Neural cell (in vitro differentiated cells): ENCODE measurements around the gene C12orf42. TPM values are rescaled to one million over a fixed set of nuclear protein-coding genes. Genes with fewer than 3 reads are reported as not detected.

Source experiments
- H2AFZ ChIP-seq: fragments of 200-600, 300-800 bp; sonication (generic), shearing (Covaris generic); 2 replicates; pipeline ENCODE4 v1.6.0; 2014; ENCODE audit warnings: low read depth, mild to moderate bottlenecking, antibody characterized with exemption, low read length, moderate library complexity
- H3F3A ChIP-seq: fragments of 200-600 bp; shearing (Covaris generic); 2 replicates; pipeline ENCODE4 v1.6.1; 2016; ENCODE audit warnings: mild to moderate bottlenecking, moderate library complexity, mixed read lengths, antibody characterized with exemption, low read length; ENCODE audit not compliant: insufficient read depth, poor library complexity, severe bottlenecking
- H3K27ac ChIP-seq: fragments of 200-600, 300-800 bp; sonication (generic), shearing (Covaris generic); 2 replicates; pipeline ENCODE4 v1.5.1; 2014; ENCODE audit warnings: mild to moderate bottlenecking, low read length, moderate library complexity
- H3K27me3 ChIP-seq: fragments of 300-800, 200-600 bp; sonication (generic), shearing (Covaris generic); 2 replicates; pipeline ENCODE4 v1.6.0; 2014; ENCODE audit warnings: mild to moderate bottlenecking, low read depth, low read length, moderate library complexity; ENCODE audit not compliant: insufficient read depth
- H3K36me3 ChIP-seq: fragments of 300-800, 200-600 bp; sonication (generic), shearing (Covaris generic); 2 replicates; pipeline ENCODE4 v1.5.1; 2014; ENCODE audit warnings: mild to moderate bottlenecking, antibody characterized with exemption, low read length, moderate library complexity; ENCODE audit not compliant: insufficient read depth
- H3K4me2 ChIP-seq: fragments of 300-800, 200-600 bp; sonication (generic), shearing (Covaris generic); 2 replicates; pipeline ENCODE4 v1.6.0; 2014; ENCODE audit warnings: mild to moderate bottlenecking, low read length
- H3K4me3 ChIP-seq: fragments of 300-800, 200-600 bp; sonication (generic), shearing (Covaris generic); 2 replicates; pipeline ENCODE4 v1.5.1; 2014; ENCODE audit warnings: mild to moderate bottlenecking, low read length, moderate library complexity
- H3K79me2 ChIP-seq: fragments of 200-600 bp; shearing (Covaris generic); replicated peaks from 2 replicates; pipeline ENCODE4 v1.6.0; 2014; ENCODE audit warnings: mild to moderate bottlenecking, low read length, moderate library complexity; ENCODE audit not compliant: insufficient read depth
- H3K9ac ChIP-seq: fragments of 300-800, 200-600 bp; sonication (generic), shearing (Covaris generic); 2 replicates; pipeline ENCODE4 v1.6.1; 2016; ENCODE audit warnings: mild to moderate bottlenecking, low read length, mixed read lengths
- H3K9me2 ChIP-seq: fragments of 200-600 bp; shearing (Covaris generic); 2 replicates; pipeline ENCODE4 v1.6.1; 2016; ENCODE audit warnings: mild to moderate bottlenecking, low read length, mixed read lengths; ENCODE audit not compliant: insufficient read depth
- H3K9me3 ChIP-seq: fragments of 200-600, 300-800 bp; sonication (generic), shearing (Covaris generic); 2 replicates; pipeline ENCODE4 v1.6.1; 2016; ENCODE audit warnings: mild to moderate bottlenecking, mixed run types, low read length, moderate library complexity, mixed read lengths
- H4K20me1 ChIP-seq: fragments of 200-600 bp; shearing (Covaris generic); 2 replicates; pipeline ENCODE4 v1.6.1; 2016; ENCODE audit warnings: mild to moderate bottlenecking, mixed run types; ENCODE audit not compliant: insufficient read depth
- CTCF ChIP-seq: fragments of 450-650 bp; IDR thresholded peaks from 2 replicates; pipeline ENCODE4 v1.5.1; 2014; ENCODE audit warnings: antibody characterized with exemption, mild to moderate bottlenecking, moderate library complexity; ENCODE audit not compliant: poor library complexity, severe bottlenecking
- EP300 ChIP-seq: fragments of 450-650 bp; conservative IDR thresholded peaks from 2 replicates; pipeline ENCODE4 v1.6.1; 2014; ENCODE audit warnings: antibody characterized with exemption, mild to moderate bottlenecking, moderate library complexity; ENCODE audit not compliant: poor library complexity, severe bottlenecking
- EZH2 ChIP-seq: fragments of 200-600, 300-800 bp; shearing (Covaris generic), sonication (generic); IDR thresholded peaks from 2 replicates; pipeline ENCODE4 v1.6.1; 2014; ENCODE audit warnings: antibody characterized with exemption, low read length, borderline replicate concordance, mild to moderate bottlenecking; ENCODE audit not compliant: insufficient read depth, poor library complexity, severe bottlenecking
- MXI1 ChIP-seq: fragments of 450-650 bp; conservative IDR thresholded peaks from 2 replicates; pipeline ENCODE4 v1.6.1; 2014; ENCODE audit warnings: antibody characterized with exemption, mild to moderate bottlenecking; ENCODE audit not compliant: poor library complexity, severe bottlenecking
- POLR2AphosphoS5 ChIP-seq: IDR thresholded peaks from 2 replicates; pipeline ENCODE4 v1.6.1; 2012
- RAD21 ChIP-seq: fragments of 450-650 bp; conservative IDR thresholded peaks from 2 replicates; pipeline ENCODE4 v1.6.1; 2014; ENCODE audit warnings: antibody characterized with exemption, mild to moderate bottlenecking, moderate library complexity
- REST ChIP-seq: IDR thresholded peaks from 2 replicates; pipeline ENCODE4 v1.6.1; 2012; ENCODE audit warnings: borderline replicate concordance
- SMC3 ChIP-seq: fragments of 450-650 bp; conservative IDR thresholded peaks from 2 replicates; pipeline ENCODE4 v1.6.1; 2014; ENCODE audit warnings: antibody characterized with exemption, mild to moderate bottlenecking, moderate library complexity; ENCODE audit not compliant: poor library complexity
- TAF1 ChIP-seq: IDR thresholded peaks from 2 replicates; pipeline ENCODE4 v1.6.1; 2012; ENCODE audit warnings: low read depth
- polyA plus RNA-seq: library from polyadenylated mRNA; depleted of rRNA; stranded (reverse); fragments of >200 nt; gene quantifications from 2 replicates; pipeline ENCODE4 v1.2.3, GENCODE V29; 2014

C12orf42 gene
- polyA plus RNA-seq, 1 donor from 2014 or later, result 0.54 TPM

GRCh38 chr12:103530307-103531066, 34.7 kb upstream of the C12orf42 start:
- Histone ChIP-seq H3K9me3 (no peaks in the 10 kb centered on the region), H3K9me2 (no peaks in the 10 kb centered on the region), H3F3A (no peaks in the 10 kb centered on the region), H3K27me3 (no peaks in the 10 kb centered on the region), H3K27ac (no peak overlapping the region), H2AFZ (no peak overlapping the region), H3K4me3 (no peak overlapping the region), H3K36me3 (no peaks in the 10 kb centered on the region), H3K79me2 (no peaks in the 10 kb centered on the region), H3K9ac (no peak overlapping the region), H4K20me1 (no peaks in the 10 kb centered on the region), H3K4me2 (no peak overlapping the region)
- TF ChIP-seq REST (no peak), TAF1 (no peak), CTCF (no peak), POLR2AphosphoS5 (no peak), EP300 (no peak), MXI1 (no peak), RAD21 (no peak), SMC3 (no peak), EZH2 (no peak)

- no peaks in the 10 kb centered on the region for H4K20me1 ChIP-seq
- H3K4me2 ChIP-seq, result no peak overlapping the region
- H3K9me3 ChIP-seq, result no peaks in the 10 kb centered on the region
- no peaks in the 10 kb centered on the region for H3K79me2 ChIP-seq
- no peak for TF ChIP-seq TAF1
- no peak for TF ChIP-seq CTCF
- TF ChIP-seq EZH2, result no peak
- TF ChIP-seq REST, result no peak
- no peak for TF ChIP-seq RAD21
- TF ChIP-seq MXI1, result no peak
- no peak for TF ChIP-seq SMC3
- TF ChIP-seq POLR2AphosphoS5, result no peak
- TF ChIP-seq EP300, result no peak
- H2AFZ ChIP-seq, result no peak overlapping the region
- H3K9ac ChIP-seq, result no peak overlapping the region
- H3K27ac ChIP-seq, result no peak overlapping the region
- no peaks in the 10 kb centered on the region for H3K9me2 ChIP-seq
- H3F3A ChIP-seq, result no peaks in the 10 kb centered on the region
- no peak overlapping the region for H3K4me3 ChIP-seq
- no peaks in the 10 kb centered on the region for H3K27me3 ChIP-seq
- no peaks in the 10 kb centered on the region for H3K36me3 ChIP-seq
Measured at GRCh38 chr12:103529306-103529705, 33.5 kb upstream of the C12orf42 start.
